Liver (tissue), 3 donors: ENCODE data around the gene PTBP3.

ENCODE experiments used
- ATF3 ChIP-seq: IDR thresholded peaks from 2 replicates; pipeline ENCODE4 v1.6.1; 2016; ENCODE audit warnings: antibody characterized with exemption
- EGR1 ChIP-seq, 2 donors: IDR thresholded peaks; 2 replicates each; pipeline ENCODE4 v1.6.1; 2016 to 2018; ENCODE audit warnings: antibody characterized with exemption in 2 of 2, low read depth in 2 of 2
- JUND ChIP-seq, 2 donors: IDR thresholded peaks; 2 replicates each; pipeline ENCODE4 v1.6.1; 2016; ENCODE audit warnings: antibody characterized with exemption in 2 of 2
- RAD21 ChIP-seq, 2 donors: IDR thresholded peaks; 2 replicates each; pipeline ENCODE4 v1.6.1; 2016; ENCODE audit warnings: antibody characterized with exemption in 2 of 2, mild to moderate bottlenecking in 2 of 2
- RXRA ChIP-seq, 2 donors: IDR thresholded peaks; 2 replicates each; pipeline ENCODE4 v1.6.1; 2017 to 2018; ENCODE audit warnings: antibody characterized with exemption in 2 of 2, mild to moderate bottlenecking in 1 of 2
- TAF1 ChIP-seq: conservative IDR thresholded peaks from 2 replicates; pipeline ENCODE4 v1.6.1; 2016; ENCODE audit warnings: antibody characterized with exemption, mild to moderate bottlenecking
- YY1 ChIP-seq: IDR thresholded peaks from 2 replicates; pipeline ENCODE4 v1.6.1; 2016; ENCODE audit warnings: antibody characterized with exemption, mild to moderate bottlenecking
- ZBTB33 ChIP-seq: IDR thresholded peaks from 2 replicates; pipeline ENCODE4 v1.6.1; 2016; ENCODE audit warnings: antibody characterized with exemption
- TF ChIP-seq, protein P1 (sequence below): fragments of 150-350 bp; IDR thresholded peaks from 2 replicates; pipeline ENCODE4 v1.5.1; 2017; ENCODE audit warnings: improper control_type of control experiment, low read depth, low read length; ENCODE audit not compliant: missing input control
- TF ChIP-seq, protein P2 (sequence below): IDR thresholded peaks from 2 replicates; pipeline ENCODE4 v1.6.1; 2016; ENCODE audit warnings: antibody characterized with exemption
- TF ChIP-seq, protein P3 (sequence below): IDR thresholded peaks from 2 replicates; pipeline ENCODE4 v1.6.1; 2016; ENCODE audit warnings: antibody characterized with exemption, mild to moderate bottlenecking
- donor health status: healthy.
- donor health status: healthy.

GRCh38 chr9:112382501-112383364, 49.3 kb upstream of the PTBP3 start:
- TF ChIP-seq, protein P1, sequence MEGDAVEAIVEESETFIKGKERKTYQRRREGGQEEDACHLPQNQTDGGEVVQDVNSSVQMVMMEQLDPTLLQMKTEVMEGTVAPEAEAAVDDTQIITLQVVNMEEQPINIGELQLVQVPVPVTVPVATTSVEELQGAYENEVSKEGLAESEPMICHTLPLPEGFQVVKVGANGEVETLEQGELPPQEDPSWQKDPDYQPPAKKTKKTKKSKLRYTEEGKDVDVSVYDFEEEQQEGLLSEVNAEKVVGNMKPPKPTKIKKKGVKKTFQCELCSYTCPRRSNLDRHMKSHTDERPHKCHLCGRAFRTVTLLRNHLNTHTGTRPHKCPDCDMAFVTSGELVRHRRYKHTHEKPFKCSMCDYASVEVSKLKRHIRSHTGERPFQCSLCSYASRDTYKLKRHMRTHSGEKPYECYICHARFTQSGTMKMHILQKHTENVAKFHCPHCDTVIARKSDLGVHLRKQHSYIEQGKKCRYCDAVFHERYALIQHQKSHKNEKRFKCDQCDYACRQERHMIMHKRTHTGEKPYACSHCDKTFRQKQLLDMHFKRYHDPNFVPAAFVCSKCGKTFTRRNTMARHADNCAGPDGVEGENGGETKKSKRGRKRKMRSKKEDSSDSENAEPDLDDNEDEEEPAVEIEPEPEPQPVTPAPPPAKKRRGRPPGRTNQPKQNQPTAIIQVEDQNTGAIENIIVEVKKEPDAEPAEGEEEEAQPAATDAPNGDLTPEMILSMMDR = no peak
- TF ChIP-seq JUND (IDR thresholded peaks at IDR 0.05) = peak; percentile 50 to 55
- TF ChIP-seq RAD21 (IDR thresholded peaks at IDR 0.05) = no peak
- TF ChIP-seq YY1 = no peak
- no peak for TF ChIP-seq ATF3
- TF ChIP-seq, protein P2, sequence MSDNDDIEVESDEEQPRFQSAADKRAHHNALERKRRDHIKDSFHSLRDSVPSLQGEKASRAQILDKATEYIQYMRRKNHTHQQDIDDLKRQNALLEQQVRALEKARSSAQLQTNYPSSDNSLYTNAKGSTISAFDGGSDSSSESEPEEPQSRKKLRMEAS = no peak
- TF ChIP-seq, protein P3, sequence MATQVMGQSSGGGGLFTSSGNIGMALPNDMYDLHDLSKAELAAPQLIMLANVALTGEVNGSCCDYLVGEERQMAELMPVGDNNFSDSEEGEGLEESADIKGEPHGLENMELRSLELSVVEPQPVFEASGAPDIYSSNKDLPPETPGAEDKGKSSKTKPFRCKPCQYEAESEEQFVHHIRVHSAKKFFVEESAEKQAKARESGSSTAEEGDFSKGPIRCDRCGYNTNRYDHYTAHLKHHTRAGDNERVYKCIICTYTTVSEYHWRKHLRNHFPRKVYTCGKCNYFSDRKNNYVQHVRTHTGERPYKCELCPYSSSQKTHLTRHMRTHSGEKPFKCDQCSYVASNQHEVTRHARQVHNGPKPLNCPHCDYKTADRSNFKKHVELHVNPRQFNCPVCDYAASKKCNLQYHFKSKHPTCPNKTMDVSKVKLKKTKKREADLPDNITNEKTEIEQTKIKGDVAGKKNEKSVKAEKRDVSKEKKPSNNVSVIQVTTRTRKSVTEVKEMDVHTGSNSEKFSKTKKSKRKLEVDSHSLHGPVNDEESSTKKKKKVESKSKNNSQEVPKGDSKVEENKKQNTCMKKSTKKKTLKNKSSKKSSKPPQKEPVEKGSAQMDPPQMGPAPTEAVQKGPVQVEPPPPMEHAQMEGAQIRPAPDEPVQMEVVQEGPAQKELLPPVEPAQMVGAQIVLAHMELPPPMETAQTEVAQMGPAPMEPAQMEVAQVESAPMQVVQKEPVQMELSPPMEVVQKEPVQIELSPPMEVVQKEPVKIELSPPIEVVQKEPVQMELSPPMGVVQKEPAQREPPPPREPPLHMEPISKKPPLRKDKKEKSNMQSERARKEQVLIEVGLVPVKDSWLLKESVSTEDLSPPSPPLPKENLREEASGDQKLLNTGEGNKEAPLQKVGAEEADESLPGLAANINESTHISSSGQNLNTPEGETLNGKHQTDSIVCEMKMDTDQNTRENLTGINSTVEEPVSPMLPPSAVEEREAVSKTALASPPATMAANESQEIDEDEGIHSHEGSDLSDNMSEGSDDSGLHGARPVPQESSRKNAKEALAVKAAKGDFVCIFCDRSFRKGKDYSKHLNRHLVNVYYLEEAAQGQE = no peak
- TF ChIP-seq EGR1 (IDR thresholded peaks at IDR 0.05; ENCODE audit: low read depth in 2 of 2) = no peak
- TF ChIP-seq ZBTB33 = no peak
- TF ChIP-seq TAF1 = no peak
- peak; percentile 85 to 88 for TF ChIP-seq RXRA (IDR thresholded peaks at IDR 0.05)
